SU-DHL-6 (cell line): Measurements from ENCODE around the gene UQCRC2.

Experiments used
- H2AFZ ChIP-seq: fragments of 200-600 bp; sonication (generic); 2 replicates; pipeline ENCODE4 v1.6.1; 2014; ENCODE audit warnings: low read depth, mild to moderate bottlenecking, moderate library complexity, mixed read lengths, antibody characterized with exemption, low read length; ENCODE audit not compliant: severe bottlenecking
- H3F3A ChIP-seq: fragments of 200-600 bp; shearing (Covaris generic); 2 replicates; pipeline ENCODE4 v1.6.0; 2016; ENCODE audit warnings: antibody characterized with exemption, mild to moderate bottlenecking; ENCODE audit not compliant: insufficient read depth
- H3K27ac ChIP-seq: fragments of 200-600 bp; sonication (generic); 2 replicates; pipeline ENCODE4 v1.5.1; 2016; ENCODE audit warnings: low read depth, mild to moderate bottlenecking, low read length, moderate library complexity, mixed read lengths
- H3K27me3 ChIP-seq: fragments of 200-600 bp; sonication (generic), shearing (Covaris generic); 2 replicates; pipeline ENCODE4 v1.6.0; 2014; ENCODE audit warnings: mild to moderate bottlenecking, low read length
- H3K36me3 ChIP-seq: fragments of 200-600 bp; sonication (generic); 2 replicates; pipeline ENCODE4 v1.6.1; 2014; ENCODE audit warnings: mild to moderate bottlenecking, low read length, mixed read lengths
- H3K4me2 ChIP-seq: fragments of 300-600, 200-600 bp; shearing (Covaris generic), sonication (generic); 2 replicates; pipeline ENCODE4 v1.6.0; 2014; ENCODE audit warnings: low read length, low read depth, mild to moderate bottlenecking; ENCODE audit not compliant: poor library complexity, severe bottlenecking
- H3K4me3 ChIP-seq: fragments of 200-600 bp; sonication (generic); 2 replicates; pipeline ENCODE4 v1.5.1; 2014; ENCODE audit warnings: antibody characterized with exemption, low read length, mild to moderate bottlenecking, mixed read lengths; ENCODE audit not compliant: insufficient read depth, poor library complexity, severe bottlenecking
- H3K79me2 ChIP-seq: fragments of 200-600 bp; sonication (generic); 2 replicates; pipeline ENCODE4 v1.6.1; 2014; ENCODE audit warnings: mild to moderate bottlenecking, low read length, moderate library complexity; ENCODE audit not compliant: insufficient read depth
- H3K9ac ChIP-seq: fragments of 200-600 bp; sonication (generic); 2 replicates; pipeline ENCODE4 v1.7.0; 2014; ENCODE audit warnings: mild to moderate bottlenecking, low read length
- H3K9me2 ChIP-seq: fragments of 200-600 bp; sonication (generic); replicated peaks from 2 replicates; pipeline ENCODE4 v1.6.1; 2014; ENCODE audit warnings: low read length; ENCODE audit not compliant: insufficient read depth
- H3K9me3 ChIP-seq: fragments of 200-600 bp; sonication (generic); 2 replicates; pipeline ENCODE4 v1.6.1; 2014; ENCODE audit warnings: low read length, mixed read lengths; ENCODE audit not compliant: insufficient read depth
- H4K20me1 ChIP-seq: fragments of 200-600 bp; sonication (generic); 2 replicates; pipeline ENCODE4 v1.6.1; 2014; ENCODE audit warnings: low read depth, mild to moderate bottlenecking, antibody characterized with exemption, low read length, moderate library complexity, mixed read lengths
- CTCF ChIP-seq: fragments of 200-600 bp; sonication (generic); IDR thresholded peaks from one replicate; pipeline ENCODE4 v1.5.1; 2017; ENCODE audit warnings: antibody characterized with exemption, mild to moderate bottlenecking, low read length, moderate library complexity; ENCODE audit not compliant: insufficient read depth, poor library complexity, severe bottlenecking
- EZH2phosphoT487 ChIP-seq: fragments of 200-600 bp; sonication (generic), shearing (Covaris generic); conservative IDR thresholded peaks from 2 replicates; pipeline ENCODE4 v1.6.1; 2018; ENCODE audit warnings: mild to moderate bottlenecking, antibody characterized with exemption, low read length, moderate library complexity, mixed read lengths

The UQCRC2 gene

GRCh38 chr16:22031483-22032083 lies 78.4 kb downstream of the UQCRC2 start:
- Histone ChIP-seq H3K36me3 (no peaks in the 10 kb centered on the region), H3K79me2 (no peaks in the 10 kb centered on the region)
- TF ChIP-seq EZH2phosphoT487 = no peak
- TF ChIP-seq CTCF = no peak

More at GRCh38 chr16:22031483-22032083, 78.4 kb downstream of the UQCRC2 start:
- no peak overlapping the region for H2AFZ ChIP-seq
- no peak overlapping the region for H3K27ac ChIP-seq
- H3K9me3 ChIP-seq = no peaks in the 10 kb centered on the region
- H3F3A ChIP-seq = no peaks in the 10 kb centered on the region
- no peak overlapping the region for H3K4me3 ChIP-seq
- 0 out of 2 replicates have a peak, but pooled peaks cover 4% of the 10 kb centered on the region for H4K20me1 ChIP-seq
- H3K9ac ChIP-seq = no peak overlapping the region
- H3K9me2 ChIP-seq = no peaks in the 10 kb centered on the region
- no peaks in the 10 kb centered on the region for H3K27me3 ChIP-seq
- H3K4me2 ChIP-seq = no peak overlapping the region
